Mesothelial cell of epicardium (in vitro differentiated cells): Measurements from ENCODE around the gene PTPRT. TPM values are rescaled to one million over a fixed set of nuclear protein-coding genes. Genes with fewer than 3 reads are reported as not detected.

Source experiments
- DNase-seq, 2 experiments: peaks; one replicate each; pipeline ENCODE4 v3.0.0; 2021; ENCODE audit warnings: low spot score in 2 of 2; ENCODE audit not compliant: unreplicated experiment in 2 of 2
- H3K27ac Mint-ChIP-seq: 2 replicates; pipeline ENCODE4 v1.8.0; 2021; ENCODE audit warnings: mixed read lengths
- H3K27me3 Mint-ChIP-seq: 2 replicates; pipeline ENCODE4 v1.8.0; 2021; ENCODE audit warnings: low read depth, mixed read lengths
- H3K36me3 Mint-ChIP-seq: 2 replicates; pipeline ENCODE4 v1.8.0; 2021; ENCODE audit warnings: mixed read lengths
- H3K4me1 Mint-ChIP-seq: 2 replicates; pipeline ENCODE4 v1.8.0; 2021; ENCODE audit warnings: mixed read lengths
- H3K4me3 Mint-ChIP-seq: 2 replicates; pipeline ENCODE4 v1.8.0; 2021; ENCODE audit warnings: mild to moderate bottlenecking, moderate library complexity, mixed read lengths
- H3K9me3 Mint-ChIP-seq: 2 replicates; pipeline ENCODE4 v1.8.0; 2021; ENCODE audit warnings: mixed read lengths
- CTCF ChIP-seq: fragments of 200-600 bp; sonication (generic); IDR thresholded peaks from one replicate; pipeline ENCODE4 v1.5.0; 2021; ENCODE audit warnings: antibody characterized with exemption; ENCODE audit not compliant: unreplicated experiment
- total RNA-seq: library from RNA; stranded (reverse); gene quantifications from 3 replicates; pipeline ENCODE4 v1.2.1, GENCODE V29; 2021

PTPRT gene
- total RNA-seq, 1 donor from 2014 or later, result 0.80 TPM

GRCh38 chr20:43029176-43029575, 160.5 kb downstream of the PTPRT start:
- H3K9me3 Mint-ChIP-seq, result peaks cover 5% of the 10 kb centered on the region
- no peak overlapping the region for H3K4me3 Mint-ChIP-seq
- no peak for TF ChIP-seq CTCF
- no peak overlapping the region for H3K27ac Mint-ChIP-seq
- H3K27me3 Mint-ChIP-seq, result no peaks in the 10 kb centered on the region
- H3K4me1 Mint-ChIP-seq, result no peaks in the 10 kb centered on the region
- DNase-seq, result no peak
- no peaks in the 10 kb centered on the region for H3K36me3 Mint-ChIP-seq

DNA sequence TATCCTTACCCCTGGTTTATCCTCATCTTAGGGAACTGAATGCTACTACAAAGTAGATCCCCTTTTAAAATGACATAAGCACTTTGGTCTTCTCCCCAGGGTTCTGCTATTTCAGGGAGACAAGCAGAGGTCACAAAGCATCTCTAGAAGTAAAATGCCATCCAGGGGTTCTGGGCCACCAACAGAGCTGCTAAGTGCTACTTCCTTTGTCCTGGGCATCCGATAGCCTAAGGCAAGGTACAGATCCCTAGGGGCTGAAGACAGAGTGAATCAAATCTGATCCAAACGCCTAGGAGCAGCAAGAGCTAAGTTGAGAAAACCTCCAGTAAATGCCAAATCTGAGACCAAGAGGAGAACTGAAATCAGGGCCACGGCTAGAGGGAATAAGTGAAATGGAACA, 161.2 kb downstream of the PTPRT start:
- no peaks in the 10 kb centered on the region for H3K4me1 Mint-ChIP-seq
- no peaks in the 10 kb centered on the region for H3K27me3 Mint-ChIP-seq
- DNase-seq, result no peak
- H3K36me3 Mint-ChIP-seq, result no peaks in the 10 kb centered on the region
- no peak overlapping the region for H3K4me3 Mint-ChIP-seq
- H3K9me3 Mint-ChIP-seq, result peaks cover 5% of the 10 kb centered on the region
- TF ChIP-seq CTCF, result no peak
- no peak overlapping the region for H3K27ac Mint-ChIP-seq

DNA sequence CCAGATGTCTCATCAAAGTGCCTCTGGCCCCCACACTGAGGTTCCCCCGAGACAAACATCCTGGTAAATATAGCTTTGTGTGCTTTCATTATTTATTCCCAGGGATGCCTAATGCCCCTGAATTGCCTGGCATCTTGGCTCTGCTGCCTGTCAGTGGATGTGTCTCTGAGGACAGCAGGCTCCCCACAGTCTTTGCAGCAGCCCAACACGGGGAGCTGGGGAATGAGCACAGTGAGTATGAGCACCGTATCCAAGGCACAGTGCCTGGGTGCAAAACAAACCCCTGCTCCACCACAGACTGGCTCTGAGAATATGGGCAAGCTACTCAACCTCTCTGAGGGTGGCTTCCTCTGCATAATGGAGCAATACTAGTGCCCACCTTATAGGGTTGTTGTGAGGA, 165.9 kb downstream of the PTPRT start:
- Mint-ChIP-seq H3K27ac (no peak overlapping the region), H3K9me3 (peaks cover 5% of the 10 kb centered on the region), H3K36me3 (no peaks in the 10 kb centered on the region), H3K4me3 (no peak overlapping the region), H3K27me3 (no peaks in the 10 kb centered on the region), H3K4me1 (no peaks in the 10 kb centered on the region)
- no peak for DNase-seq
- TF ChIP-seq CTCF, result no peak

- peaks cover 5% of the 10 kb centered on the region for H3K9me3 Mint-ChIP-seq
- H3K4me3 Mint-ChIP-seq, result no peak overlapping the region
- H3K27me3 Mint-ChIP-seq, result no peaks in the 10 kb centered on the region
- no peak for TF ChIP-seq CTCF
- H3K4me1 Mint-ChIP-seq, result no peaks in the 10 kb centered on the region
- DNase-seq, result no peak
- H3K36me3 Mint-ChIP-seq, result no peaks in the 10 kb centered on the region
- H3K27ac Mint-ChIP-seq, result no peak overlapping the region
These were observed 167.1 kb downstream of the PTPRT start for GRCh38 chr20:43022568-43022967.

DNA sequence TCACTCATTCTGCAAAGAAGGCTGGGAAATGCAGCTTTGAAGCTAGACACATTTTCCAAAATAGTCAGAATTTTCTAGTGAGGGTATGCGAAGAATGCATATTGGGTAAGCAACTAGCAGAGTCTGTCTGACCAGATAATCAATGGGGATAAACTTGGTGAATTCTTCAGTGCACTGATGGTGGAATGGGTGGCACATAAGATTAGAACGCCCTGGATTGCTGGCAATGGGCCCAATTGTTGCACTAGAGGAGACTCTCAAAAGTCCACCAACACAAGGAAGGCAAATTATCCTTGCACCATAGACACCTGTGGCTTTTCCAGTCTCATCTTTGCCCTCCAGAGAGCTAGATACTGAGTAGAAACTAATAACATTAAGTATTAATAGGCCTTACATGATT, 167.6 kb downstream of the PTPRT start:
- no peak overlapping the region for H3K4me3 Mint-ChIP-seq
- DNase-seq, result no peak
- no peaks in the 10 kb centered on the region for H3K27me3 Mint-ChIP-seq
- H3K4me1 Mint-ChIP-seq, result no peaks in the 10 kb centered on the region
- H3K9me3 Mint-ChIP-seq, result peaks cover 5% of the 10 kb centered on the region
- H3K27ac Mint-ChIP-seq, result no peak overlapping the region
- no peak for TF ChIP-seq CTCF
- no peaks in the 10 kb centered on the region for H3K36me3 Mint-ChIP-seq
